Prostate gland (tissue), 2 donors: ENCODE measurements around the gene SYCP3. TPM values are rescaled to one million over a fixed set of nuclear protein-coding genes. Genes with fewer than 3 reads are reported as not detected.

Experiments used
- DNase-seq: peaks from one replicate; pipeline ENCODE4 v3.0.0-alpha.2; 2019; ENCODE audit warnings: low spot score
- H3K27ac ChIP-seq, 2 donors: fragments of 200-600 bp; sonication (generic); 2 replicates each; pipeline ENCODE4 v1.5.1; 2017 to 2019
- H3K27me3 ChIP-seq: fragments of 200-600 bp; sonication (generic); replicated peaks from 2 replicates; pipeline ENCODE4 v1.5.1; 2019; ENCODE audit not compliant: insufficient read depth
- H3K36me3 ChIP-seq, 2 donors: fragments of 200-600 bp; sonication (generic); 1 replicate in 1 of 2; 2 replicates in 1 of 2; pipeline versions ENCODE4 v1.5.1 to v1.8.1; 2017 to 2019
- H3K4me1 ChIP-seq: fragments of 200-600 bp; sonication (generic); replicated peaks from 2 replicates; pipeline ENCODE4 v1.5.1; 2019
- H3K4me3 ChIP-seq, 2 donors: fragments of 200-600 bp; sonication (generic); 2 replicates each; pipeline ENCODE4 v1.5.1; 2017 to 2019
- H3K9me3 ChIP-seq: fragments of 200-600 bp; sonication (generic); 2 replicates; pipeline ENCODE4 v1.5.1; 2017
- CTCF ChIP-seq, 4 experiments: fragments of 200-600 bp in 2 of 4; fragments of 450-650 bp in 2 of 4; sonication (generic) in 2 of 4; IDR thresholded peaks; 1 replicate in 3 of 4; 2 replicates in 1 of 4; pipeline ENCODE4 v1.5.1; 2016 to 2019; ENCODE audit warnings: antibody characterized with exemption in 4 of 4, mild to moderate bottlenecking in 2 of 4, moderate library complexity in 2 of 4
- POLR2A ChIP-seq: fragments of 450-650 bp; IDR thresholded peaks from one replicate; pipeline ENCODE4 v1.6.1; 2016; ENCODE audit warnings: antibody characterized with exemption, mild to moderate bottlenecking
- POLR2AphosphoS5 ChIP-seq: sonication (generic); formaldehyde crosslinking; IDR thresholded peaks from one replicate; pipeline ENCODE4 v1.6.1; 2017; ENCODE audit warnings: antibody characterized with exemption
- WGBS: methylation state at CpG from one replicate; pipeline ENCODE4 v1.1.5; 2018; 5-methylcytosine and 5-hydroxymethylcytosine counted together
- intact Hi-C: fragments of 100-400 bp; cut with DNase I; formaldehyde crosslinking; loops from one replicate; pipeline ENCODE4 v1.14.2; 2022
- total RNA-seq, 2 donors: library from RNA; depleted of rRNA; stranded (reverse); fragments of >200 nt; gene quantifications; one replicate each; pipeline ENCODE4 v1.1.0, GENCODE V29; 2016

The SYCP3 gene
- total RNA-seq, 2 donors from 2014 or later, result 14.0 TPM; not detected in 1

GRCh38 chr12:101697197-101697929 lies 41.9 kb downstream of the SYCP3 start, which contains the start of gene CHPT1:
CHPT1 (plus strand) TSS chr12:101697640; CDS start chr12:101697862, 222 bp downstream.
- intact Hi-C loops, result loop anchor here (5.0 kb wide), 2 partner anchors 80 to 290 kb away; partner anchors contain the start of gene ARL1
- H3K9me3 ChIP-seq, result no peaks in the 10 kb centered on the region
- peak within 1 kb of the TSS; percentile 86 to 90 for H3K27ac ChIP-seq
- no peaks in the 10 kb centered on the region for H3K4me1 ChIP-seq
- peak within 1 kb of the TSS; percentile 83 to 91 for H3K4me3 ChIP-seq
- peak; percentile 57 for DNase-seq
- TF ChIP-seq CTCF (IDR thresholded peaks at IDR 0.05) (no peak), POLR2A (peak; percentile 42)
- H3K27me3 ChIP-seq, result no peaks in the 10 kb centered on the region
- no peaks in the 10 kb centered on the region for H3K36me3 ChIP-seq
- under 1% methylated on average over 25 of the region's 80 CpGs for WGBS

GRCh38 chr12:101696251-101697196 lies 42.7 kb downstream of the SYCP3 start:
- intact Hi-C loops, result loop anchor here (5.0 kb wide), 2 partner anchors 79 to 289 kb away; partner anchors contain the start of gene ARL1
- Histone ChIP-seq H3K9me3 (no peaks in the 10 kb centered on the region), H3K4me1 (no peaks in the 10 kb centered on the region), H3K27me3 (no peaks in the 10 kb centered on the region), H3K27ac (peak overlapping the region; percentile 86 to 90), H3K4me3 (peak overlapping the region; percentile 83 to 91), H3K36me3 (no peaks in the 10 kb centered on the region)
- TF ChIP-seq POLR2A (no peak), POLR2AphosphoS5 (peak; percentile 6)
- peak; percentile 45 for DNase-seq
- 25% methylated on average over 18 of the region's 18 CpGs for WGBS

GRCh38 chr12:101695706-101696105 lies 43.6 kb downstream of the SYCP3 start:
- intact Hi-C loops, result loop anchor here (5.0 kb wide), 2 partner anchors 78 to 288 kb away; partner anchors contain the start of gene ARL1
- no peak overlapping the region for H3K4me3 ChIP-seq
- H3K27ac ChIP-seq, result peak overlapping the region in 1 of 2 donors; percentile 7
- no peaks in the 10 kb centered on the region for H3K4me1 ChIP-seq
- no peak for TF ChIP-seq POLR2AphosphoS5
- TF ChIP-seq POLR2A, result no peak
- no peak for TF ChIP-seq CTCF (IDR thresholded peaks at IDR 0.05)
- H3K36me3 ChIP-seq, result no peaks in the 10 kb centered on the region
- H3K9me3 ChIP-seq, result no peaks in the 10 kb centered on the region
- no peak for DNase-seq
- H3K27me3 ChIP-seq, result no peaks in the 10 kb centered on the region
- 86% methylated on average over 1 of the region's 1 CpG for WGBS

GRCh38 chr12:101694986-101695385 lies 44.3 kb downstream of the SYCP3 start:
- no peaks in the 10 kb centered on the region for H3K9me3 ChIP-seq
- H3K4me3 ChIP-seq, result no peak overlapping the region
- TF ChIP-seq POLR2A (no peak), POLR2AphosphoS5 (no peak), CTCF (IDR thresholded peaks at IDR 0.05) (no peak)
- no peak for DNase-seq
- intact Hi-C loops, result loop anchor here (5.0 kb wide), 2 partner anchors 78 to 288 kb away; partner anchors contain the start of gene ARL1
- 95% methylated on average over 2 of the region's 2 CpGs for WGBS
- H3K27me3 ChIP-seq, result no peaks in the 10 kb centered on the region
- H3K36me3 ChIP-seq, result no peaks in the 10 kb centered on the region
- H3K27ac ChIP-seq, result no peak overlapping the region
- H3K4me1 ChIP-seq, result no peaks in the 10 kb centered on the region

- H3K4me1 ChIP-seq, result no peaks in the 10 kb centered on the region
- no peaks in the 10 kb centered on the region for H3K27me3 ChIP-seq
- no peak overlapping the region for H3K4me3 ChIP-seq
- no peaks in the 10 kb centered on the region for H3K36me3 ChIP-seq
- TF ChIP-seq POLR2AphosphoS5, result no peak
- no peak for TF ChIP-seq POLR2A
- TF ChIP-seq CTCF (IDR thresholded peaks at IDR 0.05), result no peak
- DNase-seq, result no peak
- intact Hi-C loops, result no loop called here
- H3K27ac ChIP-seq, result no peak overlapping the region
- no peaks in the 10 kb centered on the region for H3K9me3 ChIP-seq
- 87% methylated on average over 2 of the region's 2 CpGs for WGBS
Observed at GRCh38 chr12:101694297-101694848, 44.9 kb downstream of the SYCP3 start.
